ENCODE measurements around the gene RABGAP1. TPM values are rescaled to one million over a fixed set of nuclear protein-coding genes. Genes with fewer than 3 reads are reported as not detected.

RABGAP1 gene
- total RNA-seq, 2 experiments from 2014 or later = 19.8 to 22.0 TPM

DNA sequence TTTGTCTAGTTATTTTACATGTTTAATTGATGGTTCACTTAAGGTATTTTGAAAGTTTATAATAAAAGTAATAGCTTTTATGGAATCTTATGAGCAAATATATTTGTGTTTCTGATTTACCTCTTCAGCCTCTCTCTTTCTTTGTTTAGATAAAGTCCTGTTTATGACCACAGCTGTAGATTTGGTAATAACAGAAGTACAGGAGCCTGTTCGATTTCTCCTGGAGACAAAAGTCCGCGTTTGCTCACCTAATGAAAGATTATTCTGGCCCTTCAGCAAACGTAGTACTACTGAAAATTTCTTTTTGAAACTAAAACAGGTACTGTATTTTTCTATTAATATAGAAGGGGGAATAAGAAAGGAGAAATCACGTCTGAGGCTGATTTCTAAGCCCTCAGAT, 57.6 kb downstream of the RABGAP1 start:
- no peak overlapping the region for H3K4me3 Mint-ChIP-seq
- POLR2A ChIA-PET = no interaction called here
- H3K27ac Mint-ChIP-seq = no peak overlapping the region
- intact Hi-C loops (cut with micrococcal nuclease) = no loop called here
- no peaks in the 10 kb centered on the region for H3K9me3 Mint-ChIP-seq
- peaks cover 2% of the 10 kb centered on the region for H3K4me1 Mint-ChIP-seq (ENCODE audit: low read depth)
- ATAC-seq (no peak), DNase-seq (no peak)
- peaks cover 15% of the 10 kb centered on the region for H3K36me3 Mint-ChIP-seq (ENCODE audit: low read depth)
- no peaks in the 10 kb centered on the region for H3K27me3 Mint-ChIP-seq
- CTCF ChIA-PET = no interaction called here
- TF ChIP-seq CTCF (IDR thresholded peaks at IDR 0.05) = no peak

GRCh38 chr9:123000371-123001068, 59.7 kb downstream of the RABGAP1 start:
- no peak for TF ChIP-seq CTCF (IDR thresholded peaks at IDR 0.05)
- Mint-ChIP-seq H3K27ac (no peak overlapping the region), H3K36me3 (ENCODE audit: low read depth) (peaks cover 17% of the 10 kb centered on the region), H3K4me3 (no peak overlapping the region), H3K4me1 (ENCODE audit: low read depth) (peaks cover 2% of the 10 kb centered on the region), H3K9me3 (no peaks in the 10 kb centered on the region), H3K27me3 (no peaks in the 10 kb centered on the region)
- ChIA-PET CTCF (no interaction called here), POLR2A (interaction anchor here (0.6 kb wide), 1 partner anchor 16 kb away, joined by 4 read pairs; no protein-coding TSS in a partner anchor)
- intact Hi-C loops (cut with micrococcal nuclease) = no loop called here
- no peak for ATAC-seq
- no peak for DNase-seq

DNA sequence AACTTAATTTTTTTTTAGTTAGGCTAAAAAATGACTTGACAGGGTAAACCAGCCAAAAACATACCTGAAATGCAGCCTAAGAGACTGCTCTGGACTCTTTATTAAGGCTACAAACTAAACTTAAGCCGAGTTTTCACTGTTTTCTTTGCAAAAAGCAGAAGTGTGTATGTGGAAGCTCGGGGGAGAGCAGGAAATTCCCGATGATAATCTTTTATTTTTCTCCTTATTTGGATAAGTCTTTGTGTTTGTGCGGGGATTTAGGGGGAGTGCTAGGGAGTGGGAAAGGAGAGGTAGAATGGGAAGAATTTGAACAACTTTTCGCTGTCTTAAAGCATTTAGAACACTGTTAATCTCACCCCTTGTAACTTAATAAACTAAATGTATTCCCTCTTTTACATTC, 61.9 kb downstream of the RABGAP1 start:
- H3K4me1 Mint-ChIP-seq (ENCODE audit: low read depth) = peaks cover 2% of the 10 kb centered on the region
- POLR2A ChIA-PET = no interaction called here

GRCh38 chr9:123003466-123003865, 62.6 kb downstream of the RABGAP1 start:
- H3K9me3 Mint-ChIP-seq = no peaks in the 10 kb centered on the region
- POLR2A ChIA-PET = interaction anchor here (0.9 kb wide), 1 partner anchor 18 kb away, joined by 3 read pairs; no protein-coding TSS in a partner anchor
- TF ChIP-seq CTCF (IDR thresholded peaks at IDR 0.05) = no peak
- no peak for ATAC-seq
- intact Hi-C loops (cut with micrococcal nuclease) = no loop called here
- H3K4me3 Mint-ChIP-seq = no peak overlapping the region
- peaks cover 15% of the 10 kb centered on the region for H3K36me3 Mint-ChIP-seq (ENCODE audit: low read depth)
- no peak overlapping the region for H3K27ac Mint-ChIP-seq
- no peaks in the 10 kb centered on the region for H3K27me3 Mint-ChIP-seq
- CTCF ChIA-PET = no interaction called here
- peaks cover 2% of the 10 kb centered on the region for H3K4me1 Mint-ChIP-seq (ENCODE audit: low read depth)
- DNase-seq = no peak

More for the DNA sequence above, 61.9 kb downstream of the RABGAP1 start:
- CTCF ChIA-PET = no interaction called here
- H3K36me3 Mint-ChIP-seq (ENCODE audit: low read depth) = peaks cover 15% of the 10 kb centered on the region
- TF ChIP-seq CTCF (IDR thresholded peaks at IDR 0.05) = no peak
- intact Hi-C loops (cut with micrococcal nuclease) = no loop called here
- H3K27ac Mint-ChIP-seq = no peak overlapping the region
- no peaks in the 10 kb centered on the region for H3K9me3 Mint-ChIP-seq
- no peak overlapping the region for H3K4me3 Mint-ChIP-seq
- ATAC-seq = no peak
- DNase-seq = no peak
- H3K27me3 Mint-ChIP-seq = no peaks in the 10 kb centered on the region

DNA sequence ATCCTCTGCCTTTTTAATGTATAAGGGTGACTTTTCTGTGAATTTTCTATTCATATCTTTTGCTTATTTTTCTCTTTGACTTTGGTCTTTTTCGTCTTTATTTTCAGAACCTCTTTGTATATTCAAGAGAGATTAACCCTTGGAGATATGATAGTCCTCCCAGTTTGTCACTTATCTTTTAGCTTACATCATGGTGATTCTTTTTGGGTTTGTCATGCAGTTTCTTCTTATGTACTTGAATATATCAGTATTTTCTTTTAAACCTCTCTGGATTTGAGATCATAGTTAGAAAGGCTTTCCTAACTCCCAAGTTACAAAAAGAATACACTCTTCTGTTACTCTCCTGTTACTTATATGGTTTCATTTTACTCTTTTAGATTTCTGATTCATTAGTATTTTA, 65.1 kb downstream of the RABGAP1 start:
- TF ChIP-seq CTCF (IDR thresholded peaks at IDR 0.05) = no peak
- H3K36me3 Mint-ChIP-seq (ENCODE audit: low read depth) = peaks cover 9% of the 10 kb centered on the region
- DNase-seq = no peak
- no peaks in the 10 kb centered on the region for H3K27me3 Mint-ChIP-seq
- H3K4me3 Mint-ChIP-seq = no peak overlapping the region
- intact Hi-C loops (cut with micrococcal nuclease) = no loop called here
- no peak overlapping the region for H3K27ac Mint-ChIP-seq
- CTCF ChIA-PET = no interaction called here
- POLR2A ChIA-PET = no interaction called here
- no peak for ATAC-seq
- no peaks in the 10 kb centered on the region for H3K4me1 Mint-ChIP-seq (ENCODE audit: low read depth)
- no peaks in the 10 kb centered on the region for H3K9me3 Mint-ChIP-seq
